ENCODE measurements around the gene ZFP3.
A peak's percentile ranks its signal among the peaks of the same experiment; 100 is the strongest.
"Not testable (repeated sequence)": the region's sequence is repeated elsewhere in the genome, so short reads cannot be mapped to it uniquely, and the experiment has no call there.

ZFP3 gene

DNA sequence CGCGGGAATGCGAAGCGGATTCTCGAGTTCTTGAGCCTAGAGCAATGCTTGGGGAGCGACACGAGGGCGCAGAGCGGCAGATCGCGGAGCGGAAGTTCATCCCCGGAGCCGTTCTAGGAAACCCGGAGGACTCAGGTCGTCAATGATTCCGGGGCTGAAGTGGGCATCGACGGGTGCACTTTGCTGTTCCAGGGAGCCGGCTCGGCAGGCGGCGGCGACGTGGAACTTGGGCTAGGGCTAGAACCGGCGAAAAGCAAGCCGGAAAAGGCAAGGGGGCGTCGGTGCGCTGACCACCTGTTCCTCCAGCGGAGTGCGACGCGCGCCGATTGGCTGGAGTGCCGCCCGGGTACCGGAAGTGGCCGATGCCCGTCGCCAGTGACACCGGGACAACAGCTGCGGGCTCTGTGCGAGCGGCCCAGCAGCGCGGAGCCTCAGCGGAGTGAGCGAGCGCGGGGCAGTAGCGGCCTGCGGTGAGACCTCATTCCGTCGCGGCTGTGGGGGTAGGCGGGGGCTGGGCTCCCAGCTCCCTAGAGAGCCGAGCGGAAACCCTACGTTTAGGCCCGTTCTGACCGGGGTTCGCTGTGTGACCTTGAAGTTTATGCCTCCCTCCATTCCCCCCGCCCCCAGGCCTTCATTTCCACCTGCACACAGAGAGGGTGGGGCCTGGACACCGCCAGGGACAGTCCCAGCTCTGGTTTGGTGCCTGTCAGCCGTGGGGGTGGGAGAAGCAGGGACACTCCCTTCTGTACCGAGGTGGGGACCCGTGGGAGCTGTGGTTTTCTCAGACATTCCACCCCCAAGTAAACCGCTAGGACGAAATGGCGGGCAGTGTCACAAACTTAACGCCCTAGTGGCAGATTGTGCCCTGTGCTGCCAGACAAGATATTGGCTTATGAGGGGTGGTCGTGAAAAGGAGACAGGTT, at the start of gene ZFP3:
Gene ZFP3, plus strand, starts transcription at position 362 of the 923 bp plus-strand sequence. CDS start 13,038 bp downstream, outside the sequence.
- DNase-seq: peak; percentile 83

DNA sequence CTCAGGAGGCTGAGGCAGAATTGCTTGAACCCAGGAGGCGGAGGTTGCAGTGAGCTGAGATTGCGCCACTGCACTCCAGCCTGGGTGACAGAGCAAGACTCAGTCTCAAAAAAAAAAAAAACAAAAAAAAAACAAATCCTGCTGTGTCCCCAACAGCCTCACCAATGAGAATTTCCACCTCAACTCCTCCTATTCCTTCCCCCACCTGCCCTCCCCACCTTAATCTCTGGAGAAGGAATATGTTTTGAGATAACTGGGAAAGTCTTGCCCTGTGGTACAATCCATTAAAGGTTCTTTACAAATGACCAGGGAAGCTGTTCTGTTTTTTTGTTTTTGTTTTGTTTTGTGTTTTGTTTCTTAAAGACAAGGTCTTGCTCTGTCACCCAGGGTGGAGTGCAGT, 48.1 kb upstream of the ZFP3 start:
- DNase-seq: not testable (repeated sequence)

- DNase-seq: peak; percentile 84
Observed at GRCh38 chr17:5031365-5032082, 46.7 kb upstream of the ZFP3 start.

- no peak for DNase-seq
Observed at GRCh38 chr17:5032865-5033264, 45.4 kb upstream of the ZFP3 start.

GRCh38 chr17:5033352-5034015, 44.8 kb upstream of the ZFP3 start:
- no peak for DNase-seq

GRCh38 chr17:5034063-5034462, 44.2 kb upstream of the ZFP3 start:
- no peak for DNase-seq

GRCh38 chr17:5034651-5035050, 43.6 kb upstream of the ZFP3 start:
- no peak for DNase-seq

DNA sequence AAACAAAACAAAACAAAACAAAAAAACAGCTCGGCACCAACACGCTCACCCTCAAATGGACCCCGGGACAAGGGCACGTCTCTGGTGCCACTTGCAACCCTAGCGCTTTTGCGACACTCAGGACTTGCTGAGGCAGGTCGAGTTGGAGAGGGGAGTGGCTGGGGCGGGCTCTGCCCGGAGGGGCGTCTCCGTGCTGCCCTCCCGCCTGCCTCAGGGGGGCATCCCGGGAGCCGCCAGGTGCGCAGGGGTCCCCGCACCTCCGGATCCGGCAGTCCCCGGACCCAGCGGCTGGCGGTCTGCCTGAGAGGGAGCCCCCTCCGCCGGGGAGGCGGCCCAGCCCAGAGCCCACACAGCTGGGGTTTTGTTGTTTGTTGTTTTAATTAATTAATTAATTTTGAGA, 43.0 kb upstream of the ZFP3 start, which contains the start of gene SLC52A1:
Gene SLC52A1, minus strand, starts transcription at position 112 of the 400 bp plus-strand sequence. CDS start 820 bp downstream, outside the sequence.
- no peak for DNase-seq

- DNase-seq: no peak
Observed at GRCh38 chr17:5042157-5043022, 35.9 kb upstream of the ZFP3 start.

- DNase-seq: no peak
Observed at GRCh38 chr17:5043524-5043923, 34.7 kb upstream of the ZFP3 start.

GRCh38 chr17:5044630-5045029, 33.6 kb upstream of the ZFP3 start:
- no peak for DNase-seq

- no peak for DNase-seq
Observed at GRCh38 chr17:5045496-5045895, 32.8 kb upstream of the ZFP3 start.

DNA sequence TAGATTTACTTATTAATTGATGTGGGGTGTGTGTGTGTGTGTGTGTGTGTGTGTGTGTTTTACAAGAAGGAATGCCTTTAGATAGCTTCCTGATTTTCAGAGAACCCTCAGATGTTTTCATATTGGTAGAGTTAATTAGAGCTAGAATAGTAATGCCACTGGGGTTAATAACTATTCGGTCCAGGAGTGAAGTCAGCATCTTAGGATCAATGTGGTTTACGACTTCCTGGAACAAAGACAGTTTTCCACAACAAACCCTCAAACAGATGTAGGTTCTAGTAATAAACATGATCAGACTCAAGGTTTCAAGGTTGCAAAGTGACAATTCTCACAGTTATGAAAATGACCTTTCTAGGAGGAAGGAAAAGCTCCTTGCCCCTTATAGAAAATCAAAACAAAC, 30.8 kb upstream of the ZFP3 start:
- peak; percentile 3 for DNase-seq

GRCh38 chr17:5049314-5049841, 28.9 kb upstream of the ZFP3 start:
- DNase-seq: no peak

- peak; percentile 6 for DNase-seq
Observed at GRCh38 chr17:5050278-5050677, 28.0 kb upstream of the ZFP3 start.

DNA sequence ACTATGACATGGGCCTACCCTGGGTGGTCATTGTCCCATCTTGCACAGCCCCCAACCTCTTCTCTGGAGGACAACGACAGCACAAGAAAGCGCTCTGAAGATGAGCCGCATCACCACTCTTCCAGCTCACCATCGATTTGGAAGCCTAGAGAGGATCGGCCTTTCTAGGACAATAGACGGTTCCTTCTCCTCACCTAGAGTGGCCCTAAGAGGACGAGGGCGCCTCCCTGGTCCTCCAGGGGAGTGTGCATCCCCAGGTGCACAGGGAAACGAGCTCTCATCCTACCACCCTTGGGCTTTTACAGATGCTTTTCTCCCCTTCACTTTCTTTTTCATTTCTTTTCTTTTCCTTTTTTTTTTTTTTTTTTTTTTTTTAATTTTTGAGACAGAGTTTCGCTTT, 22.7 kb upstream of the ZFP3 start:
- no peak for DNase-seq

DNA sequence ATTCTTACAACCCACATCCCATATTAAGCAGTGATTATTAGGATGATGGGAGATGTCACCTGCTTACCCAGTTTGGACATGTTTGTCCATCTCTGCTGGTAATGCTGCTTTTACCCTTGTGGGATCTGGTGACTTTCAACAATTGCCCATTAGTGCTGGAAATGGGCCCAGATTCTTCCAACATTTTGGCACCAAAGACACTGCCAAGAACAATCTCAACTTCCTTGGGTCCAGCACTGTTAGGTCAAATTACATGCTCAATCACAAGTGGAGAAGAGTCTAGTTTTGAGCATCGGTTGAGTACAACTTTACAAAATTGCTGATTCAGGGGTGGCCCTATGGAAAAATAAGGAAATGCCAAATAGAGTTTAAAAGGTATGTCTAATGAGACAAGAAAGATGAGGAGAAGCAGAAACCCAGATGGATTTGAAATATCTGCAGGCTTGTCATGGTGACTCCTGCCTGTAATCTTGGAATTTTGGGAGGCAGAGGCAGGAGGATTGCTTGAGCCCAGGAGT, 13.0 kb upstream of the ZFP3 start:
- DNase-seq: no peak

- no peak for DNase-seq
Observed at GRCh38 chr17:5068236-5068635, 10.0 kb upstream of the ZFP3 start.

GRCh38 chr17:5069724-5070123, 8.5 kb upstream of the ZFP3 start:
- no peak for DNase-seq

- DNase-seq: not testable (repeated sequence)
Observed at GRCh38 chr17:5075472-5075871, 2.8 kb upstream of the ZFP3 start.

DNA sequence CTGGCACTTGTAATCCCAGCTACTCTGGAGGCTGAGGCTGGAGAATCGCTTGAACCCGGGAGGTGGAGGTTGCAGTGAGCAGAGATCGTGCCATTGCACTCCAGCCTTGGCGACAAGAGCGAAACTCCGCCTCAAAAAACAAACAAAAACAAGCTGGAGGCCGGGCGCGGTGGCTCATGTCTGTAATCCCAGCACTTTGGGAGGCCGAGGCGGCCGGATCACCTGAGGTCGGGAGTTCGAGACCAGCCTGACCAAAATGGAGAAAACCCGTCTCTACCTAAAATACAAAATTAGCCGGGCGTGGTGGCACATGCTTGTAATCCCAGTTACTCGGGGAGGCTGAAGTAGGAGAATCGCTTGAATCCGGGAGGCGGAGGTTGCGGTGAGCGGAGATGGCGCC, 992 bp upstream of the ZFP3 start:
- not testable (repeated sequence) for DNase-seq

DNA sequence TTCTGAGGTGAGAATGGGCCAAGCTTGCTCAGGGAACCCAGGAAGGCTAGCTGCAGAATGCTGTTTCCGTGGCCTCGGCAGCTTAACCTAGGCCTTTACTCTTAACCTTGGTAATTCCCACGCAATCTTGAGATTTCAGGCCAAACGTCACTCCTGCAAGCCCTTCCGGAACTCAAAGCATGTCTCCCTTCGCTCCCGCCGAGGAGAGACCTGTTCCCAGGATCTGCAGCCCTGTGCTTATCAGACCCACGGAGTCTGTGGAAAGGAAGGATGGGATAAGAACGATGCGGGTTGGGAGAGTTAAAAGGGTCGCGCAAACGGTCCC, 524 bp upstream of the ZFP3 start:
- no peak for DNase-seq
